ENCODE data around the gene PSME3IP1.
"Not testable (repeated sequence)": the region's sequence is repeated elsewhere in the genome, so short reads cannot be mapped to it uniquely, and the experiment has no call there.

PSME3IP1 gene, protein sequence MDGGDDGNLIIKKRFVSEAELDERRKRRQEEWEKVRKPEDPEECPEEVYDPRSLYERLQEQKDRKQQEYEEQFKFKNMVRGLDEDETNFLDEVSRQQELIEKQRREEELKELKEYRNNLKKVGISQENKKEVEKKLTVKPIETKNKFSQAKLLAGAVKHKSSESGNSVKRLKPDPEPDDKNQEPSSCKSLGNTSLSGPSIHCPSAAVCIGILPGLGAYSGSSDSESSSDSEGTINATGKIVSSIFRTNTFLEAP

GRCh38 chr16:57185945-57186871 lies at the start of gene PSME3IP1, which contains the start of gene RSPRY1:
TSS of gene PSME3IP1 (minus strand) at chr16:57186039. CDS start at chr16:57173854, 12,185 bp downstream.
TSS of gene RSPRY1 (plus strand) at chr16:57186329. CDS start at chr16:57204659, 18,330 bp downstream.
- peak; percentile 96 for DNase-seq (ENCODE audit: low read depth, low spot score)

DNA sequence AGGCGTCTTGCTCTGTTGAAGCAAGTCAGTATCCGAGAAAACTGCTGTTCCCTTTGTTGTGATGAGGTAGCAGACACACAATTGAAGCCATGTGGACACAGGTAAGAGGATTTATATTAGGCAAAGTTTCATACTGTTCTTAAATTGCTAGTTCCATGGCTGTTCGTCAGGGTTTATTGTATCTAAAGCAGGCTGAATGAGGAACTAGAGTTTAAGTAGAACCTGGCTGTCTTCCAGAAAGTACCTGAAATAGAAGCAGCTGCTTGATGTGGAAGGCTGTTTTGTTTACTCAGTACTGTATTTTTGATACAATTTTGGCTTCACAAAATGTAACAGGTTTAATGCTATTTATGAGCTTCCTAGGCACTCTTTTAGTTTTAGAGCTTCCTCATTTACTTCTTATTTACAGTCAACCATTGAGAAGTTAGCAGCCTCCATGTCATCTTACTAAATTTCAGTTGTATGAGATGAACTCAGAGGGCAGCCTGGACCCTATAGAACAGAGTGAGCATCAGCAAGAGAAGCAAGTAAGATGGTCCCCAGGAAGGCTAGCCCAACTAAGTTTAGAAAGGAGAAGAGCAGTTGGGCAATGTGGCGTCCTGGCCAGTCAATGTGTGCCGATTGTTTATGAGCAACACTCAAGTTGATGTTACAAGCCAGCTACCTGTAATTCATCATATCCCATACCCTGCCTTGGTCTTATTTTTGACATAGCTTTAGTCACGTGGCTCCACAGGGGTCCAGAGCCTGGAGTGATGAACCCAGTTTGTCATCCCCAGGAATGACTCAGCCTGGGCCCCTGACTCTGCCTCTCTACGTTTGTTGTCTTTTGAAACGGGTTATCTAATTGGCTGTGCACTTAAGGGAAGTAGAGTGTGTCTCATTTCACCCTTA lies 49.5 kb upstream of the PSME3IP1 start:
- DNase-seq (ENCODE audit: low read depth, low spot score) = no peak

DNA sequence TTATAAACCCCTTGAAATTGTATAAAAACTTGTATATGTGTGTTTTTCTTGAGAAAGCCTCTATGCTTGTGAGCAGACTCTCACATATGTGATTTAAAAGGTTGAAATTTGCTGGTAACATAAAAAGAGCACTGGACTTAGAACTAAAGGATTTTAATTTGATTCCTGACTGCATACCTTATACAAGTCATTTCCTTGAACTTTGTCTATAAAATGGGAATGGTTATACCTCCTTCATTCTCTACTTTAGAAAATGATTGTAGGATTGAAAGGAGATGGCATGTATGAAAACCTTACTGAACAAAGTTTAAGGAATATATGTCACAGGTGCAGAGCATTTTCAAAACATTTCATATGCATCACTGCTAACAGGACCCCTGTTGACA lies 48.9 kb upstream of the PSME3IP1 start:
- no peak for DNase-seq (ENCODE audit: low read depth, low spot score)

DNA sequence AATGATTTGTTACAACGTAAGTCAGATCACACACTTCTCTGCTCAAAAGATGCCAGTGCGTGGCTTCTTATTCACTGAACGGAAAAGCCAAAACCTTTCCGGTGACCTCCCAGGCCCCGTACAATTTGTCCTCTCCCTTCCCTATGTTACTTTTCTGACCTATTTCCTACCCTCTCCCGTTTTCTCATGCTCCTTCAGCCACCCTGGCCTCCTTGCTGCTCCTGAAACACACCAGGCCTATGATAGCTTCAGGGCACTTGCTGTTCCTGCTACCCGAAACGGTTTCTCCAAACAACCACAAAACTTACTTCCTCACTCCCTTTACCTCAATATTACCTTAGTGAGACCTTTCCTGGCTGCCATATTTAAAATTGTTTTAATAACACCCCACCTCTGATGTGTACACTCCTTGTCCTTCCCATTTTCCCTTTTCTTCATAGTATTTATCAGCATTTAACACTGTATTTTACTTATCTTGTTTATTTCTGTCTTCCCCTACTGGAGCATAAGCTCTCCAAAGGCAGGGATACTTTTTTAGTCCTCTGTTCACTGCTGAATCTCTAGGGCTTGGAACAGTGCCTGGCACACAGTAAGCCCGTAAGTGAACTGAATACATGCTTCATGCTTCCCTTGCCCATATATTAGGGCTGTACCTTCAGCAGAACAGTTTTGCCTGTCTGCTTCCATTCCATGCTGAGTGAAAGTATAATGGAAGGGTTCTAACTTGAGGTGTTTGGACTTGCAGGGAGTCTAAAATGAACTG lies 48.3 kb upstream of the PSME3IP1 start:
- DNase-seq (ENCODE audit: low read depth, low spot score) = no peak

DNA sequence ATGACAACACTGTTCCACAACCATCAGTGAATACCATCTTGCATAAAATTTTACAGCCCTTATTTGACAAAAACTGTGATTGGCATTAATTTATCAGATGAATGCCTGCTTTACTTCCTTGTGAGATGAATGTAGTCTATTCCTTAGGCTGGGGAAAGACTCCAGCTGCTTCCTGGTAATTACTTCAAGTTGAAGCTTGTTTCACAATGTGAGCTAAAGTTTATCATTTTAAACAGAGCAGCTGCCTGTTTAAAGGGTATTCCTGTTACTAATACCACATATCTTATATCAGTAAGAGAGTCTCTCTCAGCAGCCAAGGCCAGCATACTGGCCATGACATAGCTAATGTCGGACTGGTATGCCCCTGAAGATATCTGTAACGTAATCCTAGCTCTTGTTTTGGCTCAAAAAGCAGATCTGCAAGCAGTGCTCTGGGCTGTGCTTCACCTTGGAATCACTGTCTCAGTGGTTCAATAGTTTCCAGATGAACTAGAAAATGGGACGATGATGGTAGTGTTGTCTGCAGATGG lies 46.0 kb upstream of the PSME3IP1 start:
- no peak for DNase-seq (ENCODE audit: low read depth, low spot score)

GRCh38 chr16:57229079-57229478 lies 43.2 kb upstream of the PSME3IP1 start:
- DNase-seq (ENCODE audit: low read depth, low spot score) = no peak

- no peak for DNase-seq (ENCODE audit: low read depth, low spot score)
These were observed 41.1 kb upstream of the PSME3IP1 start for GRCh38 chr16:57226701-57227621.

DNA sequence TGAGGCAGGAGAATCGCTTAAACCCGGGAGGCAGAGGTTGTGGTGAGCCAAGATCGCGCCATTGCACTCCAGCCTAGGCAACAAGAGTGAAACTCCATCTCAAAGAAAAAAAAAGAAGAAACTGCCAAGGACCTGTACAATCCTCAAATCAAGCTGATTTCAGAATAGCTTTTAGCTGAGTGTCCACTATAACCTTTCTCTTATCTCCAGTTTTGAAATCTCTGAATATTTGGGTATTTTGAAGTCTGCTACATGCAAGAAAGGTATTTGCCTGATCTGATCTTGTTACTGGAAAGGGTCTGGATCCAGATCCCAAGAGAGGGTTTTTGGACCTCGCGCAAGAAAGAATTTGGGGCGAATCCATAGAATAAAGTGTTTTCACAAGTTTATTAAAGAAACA lies 40.1 kb upstream of the PSME3IP1 start:
- no peak for DNase-seq (ENCODE audit: low read depth, low spot score)

DNA sequence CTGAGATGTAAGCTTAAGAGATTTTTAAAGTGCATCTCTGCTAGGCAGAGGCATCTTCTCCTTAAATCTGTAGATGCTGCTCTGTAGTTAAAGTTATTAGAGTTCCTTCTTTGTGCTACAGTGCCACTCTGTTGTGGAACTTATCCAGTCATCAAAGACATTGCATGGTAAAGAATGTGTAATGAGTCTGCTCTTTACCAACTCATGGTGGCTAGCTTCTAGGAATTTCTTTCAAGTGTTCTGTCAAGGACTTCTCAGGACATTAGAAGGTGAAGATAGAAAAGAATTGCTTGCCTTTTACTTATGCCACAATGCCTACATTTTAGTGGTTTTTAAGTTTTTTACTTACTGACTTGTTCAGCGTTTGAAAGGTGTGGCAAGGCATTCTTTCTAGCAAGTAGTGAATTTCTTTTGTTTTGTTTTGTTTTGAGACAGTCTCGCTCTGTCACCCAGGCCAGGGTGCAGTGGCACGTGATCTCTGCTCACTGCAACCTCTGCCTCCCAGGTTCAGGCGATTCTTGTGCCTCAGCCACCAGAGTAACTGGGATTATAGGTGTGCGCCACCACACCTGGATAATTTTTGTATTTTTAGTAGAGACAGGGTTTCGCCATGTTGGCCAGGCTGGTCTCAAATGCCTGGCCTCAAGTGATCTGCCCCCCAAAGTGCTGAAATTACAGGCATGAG lies 39.0 kb upstream of the PSME3IP1 start:
- DNase-seq (ENCODE audit: low read depth, low spot score) = no peak

GRCh38 chr16:57223057-57223456 lies 37.2 kb upstream of the PSME3IP1 start:
- no peak for DNase-seq (ENCODE audit: low read depth, low spot score)

DNA sequence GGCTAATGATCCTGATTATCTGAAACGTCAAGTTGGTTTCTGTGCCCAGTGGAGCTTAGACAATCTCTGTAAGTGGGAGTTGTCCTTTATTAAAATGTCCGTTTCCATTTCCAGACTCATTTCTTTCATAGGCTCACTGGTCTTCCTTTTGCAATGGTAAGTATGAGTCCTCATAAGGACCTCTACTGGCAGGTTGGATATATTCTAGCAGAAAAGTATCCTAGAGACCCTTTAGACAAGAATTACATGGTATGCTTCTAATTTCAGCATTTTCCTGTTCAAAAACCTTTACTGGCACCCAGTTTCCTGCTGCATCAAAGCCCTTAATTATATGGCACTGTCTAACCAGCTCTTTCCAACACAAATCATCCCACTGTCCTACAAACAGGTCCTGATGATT lies 31.1 kb upstream of the PSME3IP1 start:
- DNase-seq (ENCODE audit: low read depth, low spot score) = no peak

DNA sequence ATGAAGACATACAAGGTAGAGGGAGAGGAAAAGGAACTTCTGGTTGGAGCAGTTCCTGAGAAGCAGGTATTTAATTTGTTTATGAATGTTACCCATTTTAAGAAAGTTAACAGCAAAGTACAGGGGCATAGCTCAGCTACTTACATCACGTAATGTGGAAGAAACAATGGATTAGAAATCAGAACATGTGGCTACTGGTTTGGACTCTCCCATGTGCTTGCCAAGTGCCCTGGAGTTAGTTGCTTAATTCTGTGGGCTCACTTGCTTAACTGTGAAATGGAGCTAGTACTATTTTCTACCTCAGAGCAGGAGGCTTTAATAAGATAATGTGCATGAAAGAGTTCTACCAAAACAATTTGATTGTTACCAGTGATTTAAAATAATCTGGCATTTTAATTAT lies 27.6 kb upstream of the PSME3IP1 start:
- no peak for DNase-seq (ENCODE audit: low read depth, low spot score)

DNA sequence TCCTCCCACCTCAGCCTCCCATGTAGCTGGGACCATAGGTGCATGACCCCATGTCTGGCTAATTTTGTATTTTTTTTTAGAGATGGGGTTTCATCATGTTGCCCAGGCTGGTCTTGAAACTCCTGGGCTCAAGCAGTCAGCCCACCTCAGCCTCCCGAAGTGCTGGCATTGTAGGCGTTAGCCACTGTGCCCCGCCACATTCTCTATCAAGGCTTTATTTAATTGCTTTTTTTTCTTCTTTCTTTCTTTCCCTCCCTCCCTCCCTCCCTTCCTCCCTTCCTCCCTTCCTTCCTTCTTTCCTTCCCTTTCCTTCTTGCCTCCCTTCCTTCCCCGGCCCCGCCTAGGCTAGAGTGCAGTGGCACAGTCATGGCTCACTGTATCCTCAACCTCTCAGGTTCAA lies 23.9 kb upstream of the PSME3IP1 start:
- no peak for DNase-seq (ENCODE audit: low read depth, low spot score)

- no peak for DNase-seq (ENCODE audit: low read depth, low spot score)
These were observed 23.1 kb upstream of the PSME3IP1 start for GRCh38 chr16:57208926-57209325.

DNA sequence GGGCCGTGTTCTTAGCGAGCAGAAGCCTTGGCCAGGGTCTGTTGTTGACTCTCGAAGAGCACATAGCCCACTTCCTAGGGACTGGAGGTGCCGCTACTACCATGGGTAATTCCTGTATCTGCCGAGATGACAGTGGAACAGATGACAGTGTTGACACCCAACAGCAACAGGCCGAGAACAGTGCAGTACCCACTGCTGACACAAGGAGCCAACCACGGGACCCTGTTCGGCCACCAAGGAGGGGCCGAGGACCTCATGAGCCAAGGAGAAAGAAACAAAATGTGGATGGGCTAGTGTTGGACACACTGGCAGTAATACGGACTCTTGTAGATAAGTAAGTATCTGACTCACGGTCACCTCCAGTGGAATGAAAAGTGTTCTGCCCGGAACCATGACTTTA lies 18.8 kb upstream of the PSME3IP1 start:
- DNase-seq (ENCODE audit: low read depth, low spot score) = no peak

GRCh38 chr16:57203451-57203850 lies 17.6 kb upstream of the PSME3IP1 start:
- DNase-seq (ENCODE audit: low read depth, low spot score) = no peak

GRCh38 chr16:57202095-57202886 lies 16.5 kb upstream of the PSME3IP1 start:
- DNase-seq (ENCODE audit: low read depth, low spot score) = no peak

DNA sequence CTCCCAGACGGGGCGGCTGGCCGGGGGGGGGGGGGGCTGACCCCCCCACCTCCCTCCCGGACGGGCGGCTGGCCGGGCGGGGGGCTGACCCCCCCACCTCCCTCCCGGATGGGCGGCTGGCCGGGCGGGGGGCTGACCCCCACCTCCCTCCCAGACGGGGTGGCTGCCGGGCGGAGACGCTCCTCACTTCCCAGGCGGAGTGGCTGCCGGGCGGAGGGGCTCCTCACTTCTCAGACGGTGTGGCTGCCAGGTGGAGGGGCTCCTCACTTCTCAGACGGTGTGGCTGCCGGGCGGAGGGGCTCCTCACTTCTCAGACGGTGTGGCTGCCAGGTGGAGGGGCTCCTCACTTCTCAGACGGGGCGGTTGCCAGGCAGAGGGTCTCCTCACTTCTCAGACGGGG lies 15.1 kb upstream of the PSME3IP1 start:
- not testable (repeated sequence) for DNase-seq (ENCODE audit: low read depth, low spot score)
